Kidney capillary endothelial cell (primary cell): ENCODE data around the gene FBLN5.
"Not testable (repeated sequence)": the region's sequence is repeated elsewhere in the genome, so short reads cannot be mapped to it uniquely, and the experiment has no call there.

ENCODE experiments used
- DNase-seq: peaks from one replicate; pipeline ENCODE4 v3.0.0-alpha.2; 2018; ENCODE audit warnings: low spot score

The FBLN5 gene

GRCh38 chr14:91885113-91885712, 62.3 kb downstream of the FBLN5 start:
- no peak for DNase-seq

- DNase-seq: no peak
These were observed 62.8 kb downstream of the FBLN5 start for GRCh38 chr14:91884664-91885063.

- DNase-seq: no peak
These were observed 63.7 kb downstream of the FBLN5 start for GRCh38 chr14:91883753-91884152.

GRCh38 chr14:91882776-91883175, 64.7 kb downstream of the FBLN5 start:
- DNase-seq: no peak

GRCh38 chr14:91882369-91882768, 65.1 kb downstream of the FBLN5 start:
- no peak for DNase-seq

GRCh38 chr14:91879196-91879595, 68.3 kb downstream of the FBLN5 start:
- no peak for DNase-seq

- no peak for DNase-seq
These were observed 69.2 kb downstream of the FBLN5 start for GRCh38 chr14:91878274-91878673.

- DNase-seq: no peak
These were observed 70.0 kb downstream of the FBLN5 start for GRCh38 chr14:91877376-91877915.

GRCh38 chr14:91876492-91876891, 71.0 kb downstream of the FBLN5 start:
- no peak for DNase-seq

- no peak for DNase-seq
These were observed 71.8 kb downstream of the FBLN5 start for GRCh38 chr14:91875525-91876286.

GRCh38 chr14:91873471-91874415, 73.8 kb downstream of the FBLN5 start:
- no peak for DNase-seq

GRCh38 chr14:91872517-91873470, 74.7 kb downstream of the FBLN5 start:
- DNase-seq: no peak

- no peak for DNase-seq
These were observed 75.4 kb downstream of the FBLN5 start for GRCh38 chr14:91872011-91872501.

- DNase-seq: not testable (repeated sequence)
These were observed 76.1 kb downstream of the FBLN5 start for GRCh38 chr14:91871401-91871800.

- no peak for DNase-seq
These were observed 76.6 kb downstream of the FBLN5 start for GRCh38 chr14:91870890-91871289.

- DNase-seq: peak; percentile 33
These were observed 77.5 kb downstream of the FBLN5 start for GRCh38 chr14:91870001-91870400.

GRCh38 chr14:91869556-91869955, 77.9 kb downstream of the FBLN5 start:
- DNase-seq: no peak

GRCh38 chr14:91867316-91867988, 80.0 kb downstream of the FBLN5 start, which contains the start of gene TC2N:
Gene TC2N (minus strand): TSS chr14:91867536. CDS start chr14:91813769, 53,767 bp downstream.
- DNase-seq: no peak

GRCh38 chr14:91866511-91867295, 80.8 kb downstream of the FBLN5 start:
- DNase-seq: no peak
